GM21529 (cell line): ENCODE measurements around the gene GTPBP4.
"Not testable (repeated sequence)": the region's sequence is repeated elsewhere in the genome, so short reads cannot be mapped to it uniquely, and the experiment has no call there.

Source experiments
- ATAC-seq: cut with Tn5 transposase; IDR thresholded peaks from one replicate; pipeline ENCODE4 v1.9.1; 2021; ENCODE audit not compliant: unreplicated experiment

GTPBP4 gene

DNA sequence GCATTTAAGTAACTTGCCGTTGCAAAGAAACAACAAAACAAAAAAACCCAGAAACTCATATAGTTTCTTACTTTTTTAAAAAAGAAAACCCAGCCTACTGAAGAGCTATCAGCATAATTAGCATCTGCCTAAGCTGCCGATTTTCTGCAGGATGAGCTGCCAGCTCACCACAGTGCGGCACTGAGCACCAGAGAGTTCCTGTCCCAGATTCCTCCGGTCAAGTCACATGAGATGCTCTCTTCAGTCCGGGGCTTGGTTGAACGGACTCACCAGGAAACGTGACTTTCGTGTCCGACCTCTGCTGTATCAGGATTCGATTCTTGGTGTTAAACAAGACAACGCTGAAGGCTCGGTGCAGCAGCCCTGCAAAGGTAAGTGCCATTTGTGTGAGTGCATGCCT lies 34.2 kb downstream of the GTPBP4 start:
- ATAC-seq: no peak

DNA sequence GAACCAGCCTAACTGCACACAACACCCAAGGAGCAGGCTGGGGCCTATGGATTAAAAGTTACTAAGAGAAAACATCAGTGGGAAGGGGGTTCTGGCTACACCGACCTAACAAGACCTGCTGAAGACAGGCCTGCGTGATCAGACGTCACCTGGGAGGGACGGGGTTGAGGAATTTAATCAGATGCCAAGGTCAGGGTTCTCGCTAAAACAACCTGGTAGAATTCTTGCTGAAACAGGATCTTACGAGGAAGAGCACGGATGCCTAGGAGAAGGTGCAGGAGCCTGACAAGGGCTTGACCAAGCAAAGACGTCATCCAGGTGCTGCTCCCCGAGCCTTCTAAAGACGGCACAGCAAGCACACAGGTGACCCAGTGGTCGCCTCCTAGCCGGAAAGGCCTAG lies 35.9 kb downstream of the GTPBP4 start:
- no peak for ATAC-seq

DNA sequence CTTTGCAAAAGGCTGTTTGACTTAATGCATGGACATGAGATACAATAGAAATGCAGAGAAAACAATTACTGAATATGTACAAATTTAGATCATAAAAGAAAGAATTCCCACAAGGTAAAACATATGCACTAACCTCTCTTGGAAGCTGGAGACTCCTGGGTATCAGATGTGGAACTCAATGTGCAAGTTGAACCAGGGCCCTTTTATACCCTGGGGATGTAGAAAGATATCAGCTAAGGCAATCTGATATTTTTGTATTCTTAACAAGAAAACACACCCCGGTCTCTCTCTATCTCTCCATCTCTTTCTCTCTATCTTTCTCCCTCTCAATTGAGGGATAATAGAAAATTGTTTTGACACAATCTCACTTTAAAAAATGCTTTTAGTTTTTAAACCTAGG lies 37.4 kb downstream of the GTPBP4 start, which contains the start of gene IDI2:
Gene IDI2 (minus strand): TSS at position 177 of the 400 bp plus-strand sequence. CDS start 1,136 bp downstream, outside the sequence.
- no peak for ATAC-seq

DNA sequence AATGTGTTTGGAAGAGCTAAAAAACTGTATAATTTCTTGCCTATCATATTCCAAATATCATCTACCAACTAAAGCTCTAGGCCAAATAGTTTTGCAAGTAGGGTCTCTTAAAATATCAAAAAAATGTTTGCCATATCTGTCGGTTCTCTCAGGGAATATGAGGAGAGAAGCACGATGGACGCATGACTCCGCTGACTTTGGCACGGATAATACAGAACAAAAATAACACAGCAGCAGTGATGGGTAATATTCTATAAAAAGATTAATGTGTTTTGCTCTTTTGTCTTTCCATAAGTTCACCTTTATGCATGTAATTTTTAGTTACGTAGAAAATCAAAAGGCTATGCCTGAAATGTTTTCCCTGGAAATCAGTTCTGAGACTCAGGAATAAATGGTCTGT lies 38.3 kb downstream of the GTPBP4 start:
- no peak for ATAC-seq

DNA sequence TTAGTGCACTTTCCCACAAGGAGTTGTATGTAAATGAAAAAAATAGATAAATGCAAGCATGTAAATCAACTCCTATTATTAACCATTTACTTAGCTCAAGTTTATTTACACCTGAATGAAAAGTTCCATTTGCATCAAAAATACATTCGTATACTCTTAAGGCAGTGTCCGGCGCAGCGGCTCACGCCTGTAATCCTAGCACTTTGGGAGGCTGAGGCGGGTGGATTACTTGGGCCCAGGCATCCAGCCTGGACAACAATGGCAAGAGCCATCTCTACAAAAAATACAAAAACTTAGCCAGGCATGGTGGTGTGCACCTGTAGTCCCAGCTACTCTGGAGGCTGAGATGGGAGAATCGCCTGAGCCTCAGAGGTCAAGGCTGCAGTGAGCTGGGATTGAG lies 41.6 kb downstream of the GTPBP4 start:
- no peak for ATAC-seq

DNA sequence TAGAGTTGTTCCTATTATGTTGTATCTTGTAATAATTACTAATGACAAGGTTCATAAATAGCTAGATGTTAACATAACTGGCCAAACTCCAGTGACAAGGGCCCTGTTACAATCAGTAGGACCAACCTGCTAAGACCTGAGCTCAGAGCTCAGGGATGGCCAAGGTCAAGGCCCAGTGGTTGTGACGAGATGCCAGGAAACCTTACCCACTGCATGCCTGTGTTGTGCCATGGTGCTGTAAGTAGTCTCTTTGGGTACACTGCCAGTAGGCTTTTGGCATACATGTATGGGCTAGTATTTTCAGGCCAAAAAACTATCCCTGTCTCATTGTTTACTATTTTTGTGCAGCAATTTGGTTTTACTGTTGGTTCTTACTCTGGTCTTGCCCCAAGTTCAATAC lies 45.4 kb downstream of the GTPBP4 start:
- ATAC-seq: no peak

DNA sequence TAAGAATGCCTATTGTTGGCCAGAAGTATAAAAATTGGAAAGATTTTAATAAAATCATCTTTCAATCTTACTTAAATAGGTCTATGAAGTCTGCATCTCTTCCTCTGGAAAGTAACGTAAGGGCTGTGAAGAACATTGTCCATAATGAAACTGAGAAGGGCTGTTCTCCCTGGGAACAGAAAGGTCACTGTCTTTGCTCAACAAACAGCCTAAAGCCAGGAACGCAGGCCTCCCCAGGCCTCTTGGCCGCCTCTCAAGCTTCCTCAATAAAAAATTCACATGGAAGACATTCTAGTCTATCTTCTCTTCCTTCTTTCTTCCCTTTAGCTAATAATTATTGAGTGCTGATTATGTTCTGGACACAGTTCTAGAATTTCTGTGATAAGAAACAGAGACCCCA lies 46.5 kb downstream of the GTPBP4 start:
- ATAC-seq: no peak

DNA sequence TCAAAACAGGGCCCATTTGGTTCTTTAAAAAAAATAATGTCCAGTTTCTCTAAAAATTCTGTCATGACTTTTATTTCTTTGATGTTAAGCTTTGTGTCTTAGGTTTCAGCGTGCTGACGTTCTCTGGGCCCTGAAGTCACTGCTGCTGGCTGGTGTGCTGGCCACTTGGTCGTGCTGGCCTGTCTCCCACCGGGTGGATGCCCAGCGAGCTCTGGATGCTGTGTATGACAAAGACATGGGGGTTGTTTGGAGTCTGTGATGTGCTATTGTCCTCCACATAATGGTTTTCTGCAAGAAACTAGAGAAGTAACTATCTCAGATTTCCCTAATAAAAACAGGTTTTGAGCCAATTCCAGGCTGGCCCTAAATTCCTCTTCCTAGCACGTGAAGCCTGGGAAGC lies 47.0 kb downstream of the GTPBP4 start:
- ATAC-seq: no peak

DNA sequence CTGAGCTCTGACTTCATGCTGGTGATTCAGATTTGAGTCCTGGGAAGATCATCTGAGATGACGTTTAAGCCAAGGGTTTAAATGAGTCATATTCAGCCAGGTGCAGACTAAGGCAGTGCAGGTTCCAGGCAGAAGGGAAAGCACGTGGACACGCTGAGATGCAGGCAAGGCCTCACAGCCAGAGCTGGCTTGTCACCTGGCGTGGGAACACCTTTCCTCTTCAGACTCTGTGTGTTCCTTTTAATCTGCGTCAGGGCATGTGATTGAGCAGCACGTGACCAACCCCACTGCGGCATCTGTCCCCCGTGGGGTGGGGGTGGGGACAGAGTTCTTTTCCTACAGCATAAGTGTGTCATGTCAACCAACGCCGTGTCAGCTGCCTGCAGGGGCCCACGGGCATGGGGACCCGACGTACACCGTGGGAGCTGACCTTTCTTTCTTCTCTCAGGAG lies 48.1 kb downstream of the GTPBP4 start:
- peak; percentile 82 for ATAC-seq

DNA sequence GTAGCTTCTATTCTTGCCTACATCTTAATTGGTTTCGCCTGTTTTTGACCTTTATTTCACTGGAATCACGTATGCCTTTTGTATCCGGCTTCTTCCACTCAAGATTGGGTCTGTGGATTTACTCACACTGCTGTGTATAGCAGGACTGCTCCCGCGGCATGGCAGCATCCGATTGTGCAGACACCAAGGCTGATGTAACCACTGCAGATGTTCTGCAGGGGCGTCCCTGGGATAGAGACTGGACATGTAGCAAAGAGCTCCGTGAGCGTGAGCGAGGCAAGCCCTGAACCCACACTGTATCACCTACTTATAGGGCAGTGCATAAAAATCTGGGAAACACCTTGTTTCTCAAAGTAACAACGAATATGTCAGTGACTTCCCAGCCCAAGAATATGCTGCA lies 48.9 kb downstream of the GTPBP4 start:
- no peak for ATAC-seq

DNA sequence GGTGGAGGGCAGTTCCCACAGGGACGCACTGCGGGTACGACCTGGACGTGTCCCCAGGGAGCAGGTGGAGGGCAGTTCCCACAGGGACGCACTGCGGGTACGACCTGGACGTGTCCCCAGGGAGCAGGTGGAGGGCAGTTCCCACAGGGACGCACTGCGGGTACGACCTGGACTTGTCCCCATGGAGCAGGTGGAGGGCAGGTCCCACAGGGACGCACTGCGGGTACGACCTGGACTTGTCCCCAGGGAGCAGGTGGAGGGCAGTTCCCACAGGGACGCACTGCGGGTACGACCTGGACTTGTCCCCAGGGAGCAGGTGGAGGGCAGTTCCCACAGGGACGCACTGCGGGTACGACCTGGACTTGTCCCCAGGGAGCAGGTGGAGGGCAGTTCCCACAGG lies 50.5 kb downstream of the GTPBP4 start:
- not testable (repeated sequence) for ATAC-seq

DNA sequence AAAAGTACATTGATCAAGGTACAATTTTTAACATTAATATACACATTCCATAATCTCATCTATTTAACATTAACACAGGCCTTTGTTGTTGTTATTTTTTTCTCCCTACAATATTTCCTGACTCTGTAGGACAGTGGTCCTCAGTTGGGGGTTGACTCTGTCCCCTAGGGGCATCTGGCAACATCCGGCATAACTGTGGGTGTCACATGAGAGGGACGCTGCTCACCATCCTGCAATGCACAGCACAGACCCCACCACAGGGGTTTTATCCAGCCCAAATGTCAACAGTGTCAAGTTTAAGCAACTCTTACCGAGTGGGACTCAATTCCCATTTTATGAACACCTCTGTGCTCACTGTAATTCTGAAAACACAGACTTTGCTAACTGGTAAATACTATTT lies 51.9 kb downstream of the GTPBP4 start:
- ATAC-seq: no peak

DNA sequence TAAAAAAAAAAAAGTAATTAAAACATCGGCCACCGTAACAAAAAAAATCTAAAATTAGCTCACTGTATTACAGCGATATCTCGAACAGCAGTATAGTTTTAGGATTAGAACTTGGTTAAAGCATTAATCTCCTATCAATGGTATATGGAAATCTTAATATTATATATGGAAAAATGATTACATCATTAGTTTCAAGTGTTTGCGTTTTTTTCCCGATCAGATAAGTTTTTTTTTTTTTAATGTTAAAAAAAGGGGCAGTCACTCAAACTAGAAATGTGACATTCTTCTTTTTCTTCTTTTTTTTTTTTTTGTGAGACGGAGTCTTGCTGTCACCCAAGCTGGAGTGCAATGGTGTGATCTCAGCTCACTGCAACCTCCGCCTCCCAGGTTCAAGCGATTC lies 53.3 kb downstream of the GTPBP4 start:
- ATAC-seq: no peak

DNA sequence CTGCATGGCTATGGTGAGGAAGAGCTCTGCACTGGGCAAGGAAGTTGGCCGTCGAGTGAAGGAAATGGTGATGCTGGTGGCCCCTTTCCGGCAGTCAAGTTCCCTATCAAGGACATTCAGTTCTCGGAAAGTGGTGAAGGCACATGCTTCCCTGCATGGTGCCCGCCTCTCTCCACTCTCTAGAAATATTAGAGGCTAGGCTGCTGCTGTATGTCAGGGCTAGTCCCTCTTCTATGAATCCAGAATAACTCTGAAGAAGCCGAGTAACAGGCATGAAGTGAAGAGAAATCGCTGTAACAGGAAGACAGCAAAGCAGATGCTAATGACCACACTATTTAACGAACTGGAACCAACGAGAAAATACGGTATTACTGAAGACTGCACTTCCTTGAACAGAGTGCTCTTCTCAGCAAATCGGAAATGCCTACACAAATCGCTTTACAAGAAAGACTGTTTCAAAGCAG lies 55.3 kb downstream of the GTPBP4 start:
- ATAC-seq: peak; percentile 64

DNA sequence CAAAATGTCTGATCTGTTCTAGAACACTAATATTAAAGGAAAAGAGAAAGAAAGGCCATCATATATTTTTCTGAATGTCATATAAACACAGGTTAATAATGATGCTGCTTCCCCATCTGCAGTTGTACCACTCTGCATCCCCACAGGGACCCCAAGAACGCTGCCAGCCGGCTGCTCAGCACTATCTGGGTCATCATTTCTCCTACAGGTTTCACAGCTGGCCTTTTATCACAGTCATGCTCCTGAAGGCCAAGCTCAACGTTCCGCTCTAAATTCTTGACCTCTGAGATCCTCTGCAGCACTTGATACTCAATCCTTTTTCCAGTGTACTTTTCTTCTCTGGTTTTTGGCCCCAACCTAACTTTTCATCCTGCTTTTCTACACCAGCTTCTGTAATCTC lies 55.9 kb downstream of the GTPBP4 start:
- no peak for ATAC-seq

DNA sequence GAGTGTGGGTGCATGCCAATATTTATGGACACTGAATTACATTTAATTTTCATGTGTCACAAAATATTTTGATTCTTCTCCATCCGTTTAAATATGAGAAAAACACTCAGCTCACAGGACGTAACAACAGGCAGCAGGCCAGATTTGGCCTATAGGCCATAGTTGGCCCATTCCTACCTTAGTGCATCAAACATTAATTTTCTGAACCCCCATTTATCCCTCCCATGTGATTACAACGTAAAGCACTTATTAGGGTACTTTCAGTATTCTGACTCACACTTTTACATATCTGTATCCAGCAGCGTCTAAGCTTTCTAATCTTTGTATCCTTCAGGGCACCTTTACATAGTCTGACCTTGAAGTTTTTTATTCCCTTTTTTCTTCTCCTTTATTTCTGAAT lies 56.7 kb downstream of the GTPBP4 start:
- no peak for ATAC-seq

DNA sequence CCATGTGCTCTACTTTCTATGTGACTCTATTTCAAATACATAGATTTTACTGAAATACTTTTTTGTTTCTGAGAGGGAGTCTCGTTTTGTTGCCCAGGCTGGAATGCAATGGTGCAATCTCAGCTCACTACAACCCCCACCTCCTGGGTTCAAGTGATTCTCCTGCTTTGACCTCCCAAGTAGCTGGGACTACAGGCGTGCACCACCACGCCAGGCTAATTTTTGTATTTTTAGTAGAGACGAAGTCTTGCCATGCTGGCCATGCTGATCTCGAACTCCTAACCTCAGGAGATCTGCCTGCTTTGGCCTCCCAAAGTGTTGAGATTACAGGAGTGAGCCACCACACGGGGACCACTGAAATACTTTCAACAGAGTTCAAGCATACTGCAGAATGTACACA lies 57.2 kb downstream of the GTPBP4 start:
- ATAC-seq: no peak

DNA sequence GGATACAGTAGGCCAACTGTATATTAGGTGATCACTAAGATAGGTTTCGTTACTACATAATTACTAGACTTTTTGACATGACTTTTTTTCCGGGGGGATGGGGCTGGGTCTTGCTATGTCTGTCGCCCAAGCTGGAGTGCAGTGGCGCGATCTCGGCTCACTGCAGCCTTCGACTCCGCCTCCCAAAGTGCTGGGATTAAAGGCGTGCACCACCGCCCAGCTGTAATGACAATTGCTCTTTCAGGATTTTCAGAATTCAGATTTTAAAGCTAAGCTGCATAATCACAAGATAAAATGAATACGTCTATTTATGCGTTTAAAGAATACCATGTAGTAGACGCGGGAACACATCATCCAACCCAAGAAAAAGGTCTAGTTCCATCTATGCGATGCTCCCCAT lies 59.7 kb downstream of the GTPBP4 start:
- ATAC-seq: no peak

DNA sequence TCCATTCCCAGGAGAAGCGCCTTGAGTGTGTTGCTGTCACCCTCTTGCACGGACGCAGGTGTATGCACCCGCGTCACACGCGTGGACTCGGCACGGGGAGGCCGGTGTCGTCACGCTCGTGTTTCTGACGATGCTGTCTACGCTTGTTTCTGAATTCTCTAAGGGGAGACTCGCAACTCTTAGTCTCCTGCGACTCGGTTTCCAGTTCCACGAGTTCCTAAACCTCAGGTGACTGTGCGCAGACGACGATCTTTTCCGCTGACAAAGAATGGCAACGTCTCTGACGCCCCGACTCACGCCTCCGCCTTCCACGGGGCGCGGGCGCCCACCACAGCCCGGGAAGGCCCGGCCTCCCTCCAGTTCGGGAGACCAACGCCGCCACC lies 60.1 kb downstream of the GTPBP4 start:
- ATAC-seq: peak; percentile 5

DNA sequence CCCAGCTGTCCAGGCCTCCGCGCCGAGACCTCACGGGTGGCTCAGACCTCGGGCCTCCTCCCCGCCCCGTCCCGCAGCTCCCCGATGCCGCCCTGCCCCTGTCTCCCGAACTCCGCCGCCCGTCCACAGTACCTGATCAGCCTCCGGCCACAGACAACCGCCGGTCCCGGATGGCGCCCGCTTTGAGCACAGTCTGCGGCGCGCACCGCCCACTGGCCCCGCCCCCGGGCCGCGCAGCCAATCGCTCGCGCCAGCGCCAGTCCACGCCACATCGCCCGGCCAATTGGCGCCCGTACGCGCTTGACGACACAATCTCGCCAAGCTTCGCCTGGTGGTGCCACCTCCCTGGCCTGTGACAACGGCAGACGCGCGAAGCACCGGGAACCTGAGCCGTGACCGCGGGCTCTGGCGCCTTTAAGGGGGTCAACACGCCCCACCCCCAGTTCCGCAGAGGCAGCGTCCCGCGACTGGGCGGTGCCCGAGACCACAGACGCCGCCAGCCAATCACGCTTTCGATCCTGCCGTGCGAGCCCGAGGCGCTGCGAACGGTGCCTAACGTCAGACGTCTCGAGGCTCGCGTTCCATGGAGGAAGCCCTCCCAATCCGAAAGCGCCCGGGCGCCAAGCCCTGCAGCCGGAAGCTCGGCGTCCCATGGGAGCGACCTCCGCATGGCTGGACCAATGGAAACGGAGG lies 60.6 kb downstream of the GTPBP4 start, which contains the start of gene IDI1:
Gene IDI1 (minus strand): TSS at position 388 of the 693 bp plus-strand sequence. CDS start 116 bp downstream, at position 272.
- peak; percentile 81 for ATAC-seq

DNA sequence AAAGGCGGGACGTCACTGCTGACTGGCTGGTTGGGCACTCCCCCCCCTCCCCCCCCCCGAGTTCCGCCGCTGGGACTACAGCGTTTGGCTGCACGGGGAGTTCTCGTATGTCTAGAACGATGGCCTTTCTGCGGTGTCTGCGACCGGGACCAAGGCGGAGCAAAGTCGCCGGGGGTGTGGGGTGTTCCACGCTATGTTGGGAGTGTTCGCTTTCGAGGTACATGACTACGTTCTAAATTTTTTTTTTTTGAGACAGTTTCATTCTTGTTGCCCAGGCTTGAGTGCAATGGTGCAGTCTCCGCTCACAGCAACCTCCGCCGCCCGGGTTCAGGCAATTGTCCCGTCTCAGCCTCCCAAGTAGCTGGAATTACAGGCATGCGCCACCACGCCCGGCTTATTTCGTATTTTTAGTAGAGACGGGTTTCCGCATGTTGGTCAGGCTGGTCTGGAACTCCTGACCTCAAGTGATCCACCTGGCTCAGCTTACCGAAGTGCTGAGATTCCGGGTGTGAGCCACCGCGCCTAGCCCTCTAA lies 61.3 kb downstream of the GTPBP4 start:
- no peak for ATAC-seq

DNA sequence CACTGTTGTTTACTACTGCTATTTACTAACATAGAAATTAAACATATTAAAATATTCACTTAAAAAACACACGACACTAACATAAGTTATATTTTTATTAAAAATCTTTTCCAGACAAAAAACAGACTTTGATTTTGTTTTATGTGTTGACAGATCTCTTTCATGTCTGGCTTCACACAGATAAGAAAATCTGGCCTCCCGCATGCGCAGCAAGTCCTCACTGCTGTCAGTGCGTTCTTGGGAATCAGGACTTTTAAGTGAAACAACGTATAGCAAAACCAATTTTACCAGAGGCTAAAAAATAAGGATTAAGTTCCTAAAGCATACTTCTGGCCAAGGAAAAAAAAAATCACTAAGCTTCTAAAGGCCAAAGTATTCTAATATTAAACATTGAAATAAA lies 61.9 kb downstream of the GTPBP4 start:
- no peak for ATAC-seq

DNA sequence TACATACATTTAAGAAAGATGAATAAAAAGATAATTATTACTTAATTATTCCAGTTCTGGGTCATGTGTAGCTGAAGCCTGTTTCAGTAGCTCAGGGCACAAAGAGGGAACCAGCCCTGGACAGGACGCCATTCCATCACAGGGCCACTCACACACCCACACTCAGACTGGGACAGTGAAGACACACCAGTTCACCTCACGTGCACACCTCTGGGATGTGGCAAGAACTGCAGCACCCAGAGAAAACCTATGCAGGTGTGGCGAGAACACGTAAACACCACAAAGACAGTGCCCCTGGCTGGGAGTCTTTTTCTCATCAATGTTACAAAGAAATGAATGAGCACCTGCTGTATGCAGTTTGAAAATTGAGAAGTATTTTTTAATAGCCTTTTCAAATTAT lies 62.3 kb downstream of the GTPBP4 start:
- ATAC-seq: no peak
